H1 (cell line): ENCODE measurements around the gene TUBGCP3. TPM values are rescaled to one million over a fixed set of nuclear protein-coding genes. Genes with fewer than 3 reads are reported as not detected.

Experiments
- CTCF ChIA-PET: fragments of 300-600 bp; sonication (Branson Sonifier 250); formaldehyde crosslinking; loops from one replicate; lab custom pipeline; 2021; ENCODE audit not compliant: partially characterized antibody; lab: Charles Lee
- POLR2A ChIA-PET: fragments of 300-600 bp; sonication (Branson Sonifier 250); formaldehyde crosslinking; loops from one replicate; lab custom pipeline; 2021; ENCODE audit warnings: inconsistent platforms; ENCODE audit not compliant: partially characterized antibody; lab: Charles Lee
- DNase-seq, 2 experiments: peaks; one replicate each; pipeline versions ENCODE4 v3.0.0 to v3.0.0-alpha.2; 2010 to 2022; ENCODE audit warnings: low spot score in 2 of 2, low read depth in 1 of 2, mixed read lengths in 1 of 2
- FAIRE-seq: peaks from 2 replicates; lab custom pipeline; 2011; peaks lifted over from hg19 to GRCh38; lab: Jason Lieb, UNC
- H2AFZ ChIP-seq: 2 replicates; pipeline ENCODE4 v1.8.1; 2012; ENCODE audit warnings: low read length, inconsistent platforms
- H2AK5ac ChIP-seq: 2 replicates; pipeline ENCODE4 v1.6.1; 2013; ENCODE audit warnings: low read depth, low read length
- H2BK120ac ChIP-seq: replicated peaks from 2 replicates; pipeline ENCODE3; 2013; ENCODE audit warnings: low read depth, low read length, inconsistent platforms
- H2BK12ac ChIP-seq: 2 replicates; pipeline ENCODE4 v1.6.1; 2013; ENCODE audit warnings: low read depth, low read length
- H2BK15ac ChIP-seq: 2 replicates; pipeline ENCODE4 v1.6.1; 2013; ENCODE audit warnings: low read length
- H2BK20ac ChIP-seq: 2 replicates; pipeline ENCODE4 v1.6.1; 2013; ENCODE audit warnings: low read length
- H2BK5ac ChIP-seq: 2 replicates; pipeline ENCODE4 v1.6.1; 2013; ENCODE audit warnings: low read depth, low read length
- H3K14ac ChIP-seq: 2 replicates; pipeline ENCODE4 v1.6.1; 2013; ENCODE audit warnings: inconsistent platforms; ENCODE audit not compliant: insufficient read length
- H3K18ac ChIP-seq: 2 replicates; pipeline ENCODE4 v1.6.1; 2013; ENCODE audit warnings: low read length; ENCODE audit errors: extremely low read depth
- H3K23ac ChIP-seq: 2 replicates; pipeline ENCODE4 v1.6.1; 2013; ENCODE audit warnings: inconsistent platforms; ENCODE audit not compliant: insufficient read length
- H3K23me2 ChIP-seq: 2 replicates; pipeline ENCODE4 v1.6.1; 2013; ENCODE audit warnings: low read depth, low read length
- H3K27ac ChIP-seq: 2 replicates; pipeline ENCODE4 v1.6.1; 2011; ENCODE audit warnings: low read depth, low read length, inconsistent platforms
- H3K27me3 ChIP-seq, 4 experiments: replicated peaks in 1 of 4; 1 replicate in 1 of 4; 2 replicates in 3 of 4; pipeline versions ENCODE4 v1.6.1 to v1.8.1; 2011 to 2013; ENCODE audit warnings: low read length in 3 of 4, mild to moderate bottlenecking in 3 of 4, inconsistent platforms in 2 of 4, mixed read lengths in 2 of 4, moderate library complexity in 1 of 4; ENCODE audit not compliant: control insufficient read depth in 3 of 4, insufficient read depth in 3 of 4; ENCODE audit errors: extremely low read depth in 1 of 4
- H3K36me3 ChIP-seq, 4 experiments: 2 replicates each; pipeline versions ENCODE4 v1.6.1 to v1.8.1; 2011 to 2013; ENCODE audit warnings: mild to moderate bottlenecking in 4 of 4, low read length in 3 of 4, moderate library complexity in 2 of 4, control low read depth in 1 of 4, inconsistent platforms in 1 of 4; ENCODE audit not compliant: insufficient read depth in 4 of 4, control insufficient read depth in 2 of 4
- H3K4ac ChIP-seq: replicated peaks from 2 replicates; pipeline ENCODE3; 2013; ENCODE audit warnings: low read length, low read depth, mixed read lengths, inconsistent platforms; ENCODE audit not compliant: insufficient read length
- H3K4me1 ChIP-seq, 4 experiments: replicated peaks in 1 of 4; 1 replicate in 1 of 4; 2 replicates in 3 of 4; pipeline versions ENCODE4 v1.6.1 to v1.8.1; 2011 to 2013; ENCODE audit warnings: low read length in 3 of 4, inconsistent platforms in 2 of 4, mixed read lengths in 1 of 4; ENCODE audit not compliant: insufficient read depth in 4 of 4, control insufficient read depth in 3 of 4
- H3K4me2 ChIP-seq, 2 experiments: 2 replicates each; pipeline versions ENCODE4 v1.6.1 to v1.8.1; 2011 to 2013; ENCODE audit warnings: low read depth in 2 of 2, low read length in 2 of 2, control low read depth in 1 of 2, inconsistent platforms in 1 of 2, mild to moderate bottlenecking in 1 of 2; ENCODE audit not compliant: insufficient read depth in 1 of 2
- H3K4me3 ChIP-seq, 4 experiments: fragments of 200-600, 300-600 bp in 1 of 4; sonication (generic), shearing (Covaris generic), sonication (Bioruptor Twin) in 1 of 4; 2 replicates each; pipeline versions ENCODE4 v1.5.1 to v1.8.1; 2011 to 2016; ENCODE audit warnings: low read length in 4 of 4, low read depth in 3 of 4, control low read depth in 2 of 4, inconsistent platforms in 2 of 4, mild to moderate bottlenecking in 2 of 4, mixed read lengths in 1 of 4, moderate library complexity in 1 of 4; ENCODE audit not compliant: insufficient read depth in 2 of 4; ENCODE audit errors: extremely low read depth in 1 of 4
- H3K56ac ChIP-seq: replicated peaks from 2 replicates; pipeline ENCODE3; 2013; ENCODE audit warnings: low read depth, mild to moderate bottlenecking, mixed read lengths, low read length, inconsistent platforms; ENCODE audit not compliant: insufficient read length
- H3K79me1 ChIP-seq: 2 replicates; pipeline ENCODE4 v1.6.1; 2013; ENCODE audit warnings: low read depth, low read length, control low read depth
- H3K79me2 ChIP-seq, 2 experiments: 2 replicates each; pipeline versions ENCODE4 v1.6.1 to v1.8.1; 2012 to 2013; ENCODE audit warnings: low read length in 2 of 2, mild to moderate bottlenecking in 2 of 2, inconsistent platforms in 1 of 2; ENCODE audit not compliant: insufficient read depth in 2 of 2, control insufficient read depth in 1 of 2
- H3K9ac ChIP-seq, 4 experiments: replicated peaks in 1 of 4; 1 replicate in 1 of 4; 2 replicates in 3 of 4; pipeline versions ENCODE4 v1.6.1 to v1.8.1; 2011 to 2013; ENCODE audit warnings: low read depth in 3 of 4, low read length in 3 of 4, control low read depth in 2 of 4, mild to moderate bottlenecking in 2 of 4, moderate library complexity in 2 of 4, inconsistent platforms in 1 of 4; ENCODE audit errors: extremely low read depth in 1 of 4
- H3K9me3 ChIP-seq, 2 experiments: 2 replicates each; pipeline versions ENCODE4 v1.6.1 to v1.8.1; 2012 to 2013; ENCODE audit warnings: mild to moderate bottlenecking in 2 of 2, moderate library complexity in 2 of 2, control low read depth in 1 of 2, inconsistent platforms in 1 of 2, low read depth in 1 of 2, low read length in 1 of 2, mixed read lengths in 1 of 2; ENCODE audit not compliant: insufficient read depth in 2 of 2
- H4K20me1 ChIP-seq, 2 experiments: replicated peaks in 1 of 2; 2 replicates each; pipeline versions ENCODE3 to v1.8.1; 2011 to 2013; ENCODE audit warnings: inconsistent platforms in 2 of 2, low read length in 2 of 2, mild to moderate bottlenecking in 1 of 2; ENCODE audit not compliant: insufficient read depth in 2 of 2, control insufficient read depth in 1 of 2
- H4K5ac ChIP-seq: 2 replicates; pipeline ENCODE4 v1.6.1; 2013; ENCODE audit warnings: low read length, low read depth, mixed read lengths, inconsistent platforms; ENCODE audit not compliant: insufficient read length
- H4K8ac ChIP-seq: 2 replicates; pipeline ENCODE4 v1.8.0; 2013; ENCODE audit warnings: mild to moderate bottlenecking, moderate library complexity, low read length, inconsistent platforms; ENCODE audit not compliant: insufficient read depth; ENCODE audit errors: extremely low read depth
- H4K91ac ChIP-seq: replicated peaks from 2 replicates; pipeline ENCODE3; 2013; ENCODE audit warnings: low read length, mixed read lengths, inconsistent platforms; ENCODE audit not compliant: insufficient read length
- ATF2 ChIP-seq: IDR thresholded peaks from 2 replicates; pipeline ENCODE4 v1.6.1; 2012; ENCODE audit warnings: low read length, inconsistent platforms
- BACH1 ChIP-seq: IDR thresholded peaks from 2 replicates; pipeline ENCODE4 v1.6.1; 2012; ENCODE audit warnings: low read length, improper control_type of control experiment
- CHD1 ChIP-seq: IDR thresholded peaks from 2 replicates; pipeline ENCODE4 v1.6.1; 2012; ENCODE audit warnings: low read depth, low read length, improper control_type of control experiment
- RNF2 ChIP-seq: fragments of 200-900, 300-1000 bp; sonication (generic); IDR thresholded peaks from 2 replicates; pipeline ENCODE4 v1.7.1; 2016; ENCODE audit warnings: borderline replicate concordance, low read depth, mild to moderate bottlenecking, antibody characterized with exemption, low read length; ENCODE audit not compliant: poor library complexity, severe bottlenecking; ENCODE audit errors: missing control alignments
- ZNF274 ChIP-seq: IDR thresholded peaks from 2 replicates; pipeline ENCODE4 v1.7.0; 2012; ENCODE audit warnings: low read length, borderline replicate concordance; ENCODE audit errors: extremely low read depth
- WGBS, 2 experiments: shearing (Covaris generic) in 1 of 2; methylation state at CpG; one replicate each; pipeline versions ENCODE4 v1.1.6 to v1.1.7; 2013 to 2015; ENCODE audit warnings: low lambda C conversion rate in 2 of 2, mixed read lengths in 2 of 2, inconsistent platforms in 1 of 2, low coverage in 1 of 2, missing lambda C conversion rate in 1 of 2; ENCODE audit not compliant: insufficient replicate concordance in 2 of 2, insufficient coverage in 1 of 2, insufficient read length in 1 of 2; ENCODE audit errors: extremely low coverage in 1 of 2, missing lambda C conversion rate in 1 of 2; 5-methylcytosine and 5-hydroxymethylcytosine counted together
- polyA plus RNA-seq, 7 experiments: library from polyadenylated mRNA; depleted of rRNA in 3 of 7; stranded (reverse) in 5 of 7; unstranded in 2 of 7; fragments of >200 nt in 5 of 7; fragments of 200-250 nt in 2 of 7; gene quantifications; 1 replicate in 5 of 7; 2 replicates in 1 of 7; 4 replicates in 1 of 7; pipeline versions ENCODE4 v1.2.1 to v1.2.3, GENCODE V29; 2011 to 2013; ENCODE audit warnings: missing spikeins in 2 of 7, mixed read lengths in 2 of 7
- total RNA-seq: library from RNA; stranded (reverse); fragmentation: NEBNext Ultra II Directional; extraction: Animal tissue kit (Norgen Biotek cat#: 25700); gene quantifications from 2 replicates; pipeline ENCODE4 v1.2.1, GENCODE V29; 2021

The TUBGCP3 gene
- total and polyA plus RNA-seq, 2 of the 8 experiments (the other 6 are each of a cell fraction or from before 2014, with no cell fraction given), result 27.0 to 31.7 TPM

DNA sequence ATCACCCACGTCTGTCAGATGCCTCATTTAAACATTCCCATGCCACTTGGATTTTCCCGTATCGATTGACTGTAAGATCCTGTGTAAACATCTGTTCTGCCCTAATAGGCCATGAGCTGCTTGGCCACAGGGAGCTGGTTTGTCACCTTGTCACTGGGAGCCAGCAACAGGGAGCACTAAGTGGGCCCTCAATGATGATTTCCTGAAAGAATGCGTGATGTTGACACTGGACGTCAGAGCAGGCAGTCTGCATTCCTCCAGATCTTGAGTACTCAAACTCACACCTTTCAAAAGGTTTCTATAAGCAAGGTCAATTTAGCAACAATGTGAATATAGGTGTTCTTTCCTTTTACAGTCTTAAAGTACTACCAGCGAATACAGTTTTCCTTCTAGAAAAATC is 78.8 kb downstream of the TUBGCP3 start:
- Histone ChIP-seq H3K27me3 (no peaks in the 10 kb centered on the region), H3K27ac (no peak overlapping the region), H3K4me2 (no peak overlapping the region), H2BK5ac (no peak overlapping the region), H3K4me1 (no peaks in the 10 kb centered on the region), H2BK12ac (no peak overlapping the region), H3K4ac (no peak overlapping the region), H4K8ac (no peak overlapping the region), H3K79me2 (no peaks in the 10 kb centered on the region), H2BK20ac (no peak overlapping the region), H3K79me1 (no peaks in the 10 kb centered on the region), H2AFZ (no peak overlapping the region), H3K36me3 (peaks cover 2 to 10% (median 7%) of the 10 kb centered on the region in 4 experiments; a peak in 7 of 8 replicates), H3K56ac (no peak overlapping the region), H4K5ac (no peak overlapping the region), H3K14ac (no peak overlapping the region), H3K4me3 (no peak overlapping the region), H3K18ac (no peak overlapping the region), H3K23ac (no peak overlapping the region), H2BK15ac (no peak overlapping the region), H2BK120ac (no peak overlapping the region), H4K20me1 (no peaks in the 10 kb centered on the region), H3K9me3 (no peaks in the 10 kb centered on the region), H3K23me2 (no peaks in the 10 kb centered on the region; the same call in 1 of the 2 replicates), H4K91ac (no peak overlapping the region), H3K9ac (no peak overlapping the region), H2AK5ac (no peak overlapping the region)
- POLR2A ChIA-PET, result no interaction called here
- TF ChIP-seq RNF2 (no peak), ATF2 (no peak), CHD1 (no peak), BACH1 (no peak), ZNF274 (no peak)
- FAIRE-seq (no peak), DNase-seq (no peak)
- WGBS, 2 experiments, result 97% methylated on average over 6 of the region's 6 CpGs; no CpG with 5 or more reads in 1 of the 2 experiments
- CTCF ChIA-PET, result interaction anchor here (0.6 to 1.5 kb wide), 4 partner anchors 8 to 161 kb away, joined by 3 to 6 read pairs (median 4); no protein-coding TSS in a partner anchor
